Panc1 (cell line): ENCODE measurements around the gene INPP5D. TPM values are rescaled to one million over a fixed set of nuclear protein-coding genes. Genes with fewer than 3 reads are reported as not detected.

Experiments
- ATAC-seq: fragments of 200-7000 bp; cut with Tn5 transposase; 2 replicates; pipeline ENCODE4 v1.9.1; 2020; ENCODE audit warnings: mild to moderate bottlenecking, moderate library complexity
- BruUV-seq: library from RNA; stranded (reverse); fragments of 400-500 nt; replicated peaks from 2 replicates; lab custom pipeline; 2021; lab: Mats Ljungman, UMichigan
- CTCF ChIA-PET: fragments of 300-600 bp; sonication (Branson Sonifier 250); formaldehyde crosslinking; loops from one replicate; lab custom pipeline; 2022; ENCODE audit warnings: antibody characterized with exemption; lab: Charles Lee
- POLR2A ChIA-PET: fragments of 300-600 bp; sonication (Branson Sonifier 250); formaldehyde crosslinking; loops from one replicate; lab custom pipeline; 2022; ENCODE audit warnings: antibody characterized with exemption; lab: Charles Lee
- DNase-seq: peaks from one replicate; pipeline ENCODE4 v3.0.0-alpha.2; 2010; ENCODE audit warnings: low read depth, low spot score
- H3K27ac ChIP-seq: 2 replicates; pipeline ENCODE4 v1.5.1; 2011; ENCODE audit warnings: mild to moderate bottlenecking, low read length, inconsistent platforms
- H3K27me3 ChIP-seq: fragments of 200-500 bp; sonication (Bioruptor generic); 2 replicates; pipeline ENCODE4 v1.6.0; 2014; ENCODE audit warnings: low read length, inconsistent platforms; ENCODE audit not compliant: control insufficient read depth, insufficient read depth
- H3K36me3 ChIP-seq: fragments of 200-500 bp; sonication (Bioruptor generic); 2 replicates; pipeline ENCODE4 v1.5.1; 2014; ENCODE audit warnings: inconsistent platforms, mild to moderate bottlenecking, low read length, moderate library complexity; ENCODE audit not compliant: control insufficient read depth, insufficient read depth
- H3K4me1 ChIP-seq: 2 replicates; pipeline ENCODE4 v1.5.1; 2011; ENCODE audit warnings: inconsistent platforms, mild to moderate bottlenecking, low read length, moderate library complexity; ENCODE audit not compliant: control insufficient read depth, insufficient read depth
- H3K4me3 ChIP-seq, 2 experiments: 2 replicates each; pipeline ENCODE4 v1.5.1; 2011 to 2012; ENCODE audit warnings: low read depth in 2 of 2, low read length in 2 of 2, mild to moderate bottlenecking in 2 of 2, inconsistent platforms in 1 of 2, moderate library complexity in 1 of 2
- H3K9me3 ChIP-seq: fragments of 200-500 bp; sonication (Bioruptor generic); 2 replicates; pipeline ENCODE4 v1.5.1; 2014; ENCODE audit warnings: low read depth, mild to moderate bottlenecking, inconsistent platforms, low read length, moderate library complexity; ENCODE audit not compliant: control insufficient read depth, insufficient read depth
- POLR2AphosphoS5 ChIP-seq: IDR thresholded peaks from 2 replicates; pipeline ENCODE4 v1.6.1; 2012; ENCODE audit warnings: mild to moderate bottlenecking, low read depth, low read length, moderate library complexity
- REST ChIP-seq, 2 experiments: IDR thresholded peaks; 2 replicates each; pipeline ENCODE4 v1.6.1; 2011 to 2012; ENCODE audit warnings: low read depth in 2 of 2, control low read depth in 1 of 2, low read length in 1 of 2, mild to moderate bottlenecking in 1 of 2, moderate library complexity in 1 of 2; ENCODE audit not compliant: insufficient read depth in 1 of 2
- SIN3A ChIP-seq: IDR thresholded peaks from 2 replicates; pipeline ENCODE4 v1.6.1; 2012; ENCODE audit warnings: low read depth, mild to moderate bottlenecking, low read length, moderate library complexity, borderline replicate concordance; ENCODE audit not compliant: insufficient read depth
- TCF7L2 ChIP-seq: IDR thresholded peaks from 2 replicates; pipeline ENCODE4 v1.6.1; 2011; ENCODE audit warnings: mild to moderate bottlenecking, low read depth, low read length, inconsistent platforms
- in situ Hi-C: cut with HindIII; loops from 2 replicates; pipeline ENCODE4 v1.10.0; 2016; ENCODE audit warnings: low sequenced_read_pairs, low pct_unique_long_range_greater_than_20kb
- intact Hi-C: fragments of 100-400 bp; cut with micrococcal nuclease; formaldehyde crosslinking; loops from one replicate; pipeline ENCODE4 v1.10.0; 2022; ENCODE audit not compliant: unreplicated experiment
- total RNA-seq: library from RNA; stranded (reverse); gene quantifications from one replicate; pipeline ENCODE4 v1.2.1, GENCODE V29; 2021; ENCODE audit not compliant: unreplicated experiment
- TF ChIP-seq, protein P1 (sequence below): fragments of 450-650 bp; IDR thresholded peaks from 2 replicates; pipeline ENCODE4 v1.5.1; 2017; ENCODE audit warnings: mild to moderate bottlenecking

INPP5D gene
- total RNA-seq, 1 experiment from 2014 or later = 0.39 TPM

DNA sequence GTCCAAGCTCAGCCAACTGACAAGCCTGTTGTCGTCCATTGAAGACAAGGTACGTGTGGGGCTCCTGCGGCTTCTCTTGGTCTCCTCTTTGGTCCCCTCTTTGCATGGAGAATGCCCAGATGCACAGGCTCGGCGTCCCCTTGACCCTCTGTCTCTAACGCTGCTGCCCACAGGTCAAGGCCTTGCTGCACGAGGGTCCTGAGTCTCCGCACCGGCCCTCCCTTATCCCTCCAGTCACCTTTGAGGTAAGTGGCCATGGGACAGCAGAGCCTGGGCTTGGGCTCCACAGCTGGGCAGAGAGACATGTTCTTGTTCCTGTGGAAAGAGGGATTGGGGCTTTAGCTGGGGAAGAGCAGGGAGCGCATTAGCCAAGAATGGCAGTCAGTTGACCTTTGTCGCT, 86.1 kb downstream of the INPP5D start:
- no peak for TF ChIP-seq TCF7L2
- TF ChIP-seq, protein P1, sequence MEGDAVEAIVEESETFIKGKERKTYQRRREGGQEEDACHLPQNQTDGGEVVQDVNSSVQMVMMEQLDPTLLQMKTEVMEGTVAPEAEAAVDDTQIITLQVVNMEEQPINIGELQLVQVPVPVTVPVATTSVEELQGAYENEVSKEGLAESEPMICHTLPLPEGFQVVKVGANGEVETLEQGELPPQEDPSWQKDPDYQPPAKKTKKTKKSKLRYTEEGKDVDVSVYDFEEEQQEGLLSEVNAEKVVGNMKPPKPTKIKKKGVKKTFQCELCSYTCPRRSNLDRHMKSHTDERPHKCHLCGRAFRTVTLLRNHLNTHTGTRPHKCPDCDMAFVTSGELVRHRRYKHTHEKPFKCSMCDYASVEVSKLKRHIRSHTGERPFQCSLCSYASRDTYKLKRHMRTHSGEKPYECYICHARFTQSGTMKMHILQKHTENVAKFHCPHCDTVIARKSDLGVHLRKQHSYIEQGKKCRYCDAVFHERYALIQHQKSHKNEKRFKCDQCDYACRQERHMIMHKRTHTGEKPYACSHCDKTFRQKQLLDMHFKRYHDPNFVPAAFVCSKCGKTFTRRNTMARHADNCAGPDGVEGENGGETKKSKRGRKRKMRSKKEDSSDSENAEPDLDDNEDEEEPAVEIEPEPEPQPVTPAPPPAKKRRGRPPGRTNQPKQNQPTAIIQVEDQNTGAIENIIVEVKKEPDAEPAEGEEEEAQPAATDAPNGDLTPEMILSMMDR = no peak
- BruUV-seq = no TSS peak
- no peak for ATAC-seq
- Histone ChIP-seq H3K9me3 (no peaks in the 10 kb centered on the region), H3K4me3 (no peak overlapping the region), H3K27me3 (no peaks in the 10 kb centered on the region), H3K36me3 (no peaks in the 10 kb centered on the region), H3K4me1 (no peaks in the 10 kb centered on the region), H3K27ac (no peak overlapping the region)
- no peak for DNase-seq
- in situ Hi-C loops = no loop called here
- POLR2A ChIA-PET = no interaction called here
- CTCF ChIA-PET = no interaction called here
- intact Hi-C loops = no loop called here

GRCh38 chr2:233147136-233147828, 87.1 kb downstream of the INPP5D start:
- Histone ChIP-seq H3K36me3 (no peaks in the 10 kb centered on the region), H3K4me3 (no peak overlapping the region), H3K27ac (no peak overlapping the region), H3K4me1 (no peaks in the 10 kb centered on the region), H3K9me3 (no peaks in the 10 kb centered on the region), H3K27me3 (no peaks in the 10 kb centered on the region)
- CTCF ChIA-PET = no interaction called here
- in situ Hi-C loops = no loop called here
- no peak for TF ChIP-seq POLR2AphosphoS5
- no peak for TF ChIP-seq SIN3A
- no peak for TF ChIP-seq TCF7L2
- TF ChIP-seq, protein P1 = no peak
- TF ChIP-seq REST (IDR thresholded peaks at IDR 0.05; ENCODE audit: insufficient read depth in 1 of 2, low read depth in 2 of 2, low read length in 1 of 2) = no peak
- intact Hi-C loops = no loop called here
- ATAC-seq (no peak), DNase-seq (no peak)
- no TSS peak for BruUV-seq
- POLR2A ChIA-PET = no interaction called here
